ENCODE measurements around the gene ADAP1. TPM values are rescaled to one million over a fixed set of nuclear protein-coding genes. Genes with fewer than 3 reads are reported as not detected.

The ADAP1 gene
- total RNA-seq, 1 experiment from 2014 or later = 31.2 TPM

DNA sequence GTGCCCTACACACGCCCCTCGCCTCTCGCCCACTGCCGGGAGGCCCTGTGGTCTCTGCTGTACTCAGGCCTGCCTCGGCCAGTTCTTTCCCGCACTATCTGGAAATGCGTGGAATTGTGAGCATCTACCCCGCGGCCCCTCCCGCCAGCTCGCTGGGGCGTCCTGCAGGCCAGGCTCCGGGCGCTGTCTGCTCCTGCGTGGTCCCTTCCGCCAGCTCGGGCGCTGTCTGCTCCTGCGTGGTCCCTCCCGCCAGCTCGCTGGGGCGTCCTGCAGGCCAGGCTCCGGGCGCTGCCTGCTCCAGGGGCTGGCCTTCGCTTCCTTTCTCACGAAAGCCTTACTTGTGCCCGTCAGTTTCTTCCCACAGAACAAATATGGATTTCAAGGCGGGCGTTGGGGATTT, 63.2 kb downstream of the ADAP1 start:
- Histone ChIP-seq H3K9me2 (replicated peaks; ENCODE audit: low read length) (no peaks in the 10 kb centered on the region), H3F3A (ENCODE audit: low read length, unreplicated experiment) (no peaks in the 10 kb centered on the region), H3K4me3 (ENCODE audit: low read length) (no peak overlapping the region), H3K36me3 (ENCODE audit: low read depth, low read length) (peaks cover 8% of the 10 kb centered on the region; the same call in 1 of the 2 replicates), H3K4me1 (ENCODE audit: insufficient read depth, low read length) (no peaks in the 10 kb centered on the region), H3K9ac (ENCODE audit: low read length) (no peak overlapping the region), H3K79me2 (ENCODE audit: low read length) (peaks cover 20% of the 10 kb centered on the region), H4K20me1 (ENCODE audit: low read length) (no peaks in the 10 kb centered on the region), H3K4me2 (ENCODE audit: low read length) (no peak overlapping the region), H2AFZ (ENCODE audit: low read length) (no peak overlapping the region), H3K9me3 (ENCODE audit: low read length) (no peaks in the 10 kb centered on the region), H3K27me3 (ENCODE audit: low read length) (no peaks in the 10 kb centered on the region), H3K27ac (ENCODE audit: low read length) (no peak overlapping the region)
- CTCF ChIA-PET = no interaction called here
- no TSS peak for BruUV-seq (replicated peaks)
- intact Hi-C loops (cut with micrococcal nuclease) = no loop called here
- no peak for TF ChIP-seq EZH2phosphoT487 (IDR thresholded peaks at IDR 0.05; ENCODE audit: borderline replicate concordance, low read length)
- no peak for TF ChIP-seq EZH2 (IDR thresholded peaks at IDR 0.05; ENCODE audit: low read length, unreplicated experiment)
- TF ChIP-seq, protein P1, sequence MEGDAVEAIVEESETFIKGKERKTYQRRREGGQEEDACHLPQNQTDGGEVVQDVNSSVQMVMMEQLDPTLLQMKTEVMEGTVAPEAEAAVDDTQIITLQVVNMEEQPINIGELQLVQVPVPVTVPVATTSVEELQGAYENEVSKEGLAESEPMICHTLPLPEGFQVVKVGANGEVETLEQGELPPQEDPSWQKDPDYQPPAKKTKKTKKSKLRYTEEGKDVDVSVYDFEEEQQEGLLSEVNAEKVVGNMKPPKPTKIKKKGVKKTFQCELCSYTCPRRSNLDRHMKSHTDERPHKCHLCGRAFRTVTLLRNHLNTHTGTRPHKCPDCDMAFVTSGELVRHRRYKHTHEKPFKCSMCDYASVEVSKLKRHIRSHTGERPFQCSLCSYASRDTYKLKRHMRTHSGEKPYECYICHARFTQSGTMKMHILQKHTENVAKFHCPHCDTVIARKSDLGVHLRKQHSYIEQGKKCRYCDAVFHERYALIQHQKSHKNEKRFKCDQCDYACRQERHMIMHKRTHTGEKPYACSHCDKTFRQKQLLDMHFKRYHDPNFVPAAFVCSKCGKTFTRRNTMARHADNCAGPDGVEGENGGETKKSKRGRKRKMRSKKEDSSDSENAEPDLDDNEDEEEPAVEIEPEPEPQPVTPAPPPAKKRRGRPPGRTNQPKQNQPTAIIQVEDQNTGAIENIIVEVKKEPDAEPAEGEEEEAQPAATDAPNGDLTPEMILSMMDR (conservative IDR thresholded peaks at IDR 0.05; ENCODE audit: low read depth, low read length) = no peak
- no peak for ATAC-seq
- POLR2A ChIA-PET (ENCODE audit: unreplicated experiment) = no interaction called here
- no peak for DNase-seq

DNA sequence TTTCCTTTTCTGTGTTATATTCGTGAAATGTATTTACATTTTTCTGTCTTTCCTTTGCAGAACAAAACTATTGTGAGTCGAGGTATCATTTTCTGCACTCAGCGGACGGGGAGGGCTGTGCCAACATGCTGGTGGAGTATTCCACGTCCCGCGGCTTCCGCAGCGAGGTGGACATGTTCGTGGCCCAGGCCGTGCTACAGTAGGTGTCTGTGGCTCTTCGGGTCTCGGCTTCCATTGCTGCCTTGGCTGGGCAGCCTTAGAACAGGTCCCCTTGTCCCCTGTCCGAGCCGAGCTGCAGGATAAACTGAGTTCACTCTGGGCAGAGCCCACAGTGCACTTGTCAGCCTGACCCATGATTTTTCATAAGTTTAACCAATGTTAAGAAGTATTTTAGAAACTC, 63.6 kb downstream of the ADAP1 start:
- H3K4me1 ChIP-seq (ENCODE audit: insufficient read depth, low read length) = no peaks in the 10 kb centered on the region
- no peak for ATAC-seq
- no TSS peak for BruUV-seq (replicated peaks)

DNA sequence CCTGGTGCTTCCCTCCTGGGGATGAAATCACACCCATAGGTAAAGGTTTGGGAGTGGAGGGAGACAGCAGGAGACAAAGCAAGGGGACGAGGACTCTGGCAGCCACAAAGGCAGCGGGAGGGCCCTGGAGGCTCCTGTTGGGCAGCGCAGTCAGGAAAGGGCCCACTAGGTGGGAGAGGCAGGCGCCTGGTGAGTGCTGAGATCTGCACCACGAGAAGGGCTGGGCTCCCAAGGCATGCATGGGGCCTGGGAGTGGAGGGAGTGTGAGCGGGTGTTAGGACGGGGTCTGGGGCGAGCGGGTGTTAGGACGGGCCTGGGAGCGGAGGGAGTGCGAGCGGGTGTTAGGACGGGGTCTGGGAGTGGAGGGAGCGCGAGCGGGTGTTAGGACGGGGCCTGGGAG, 65.1 kb downstream of the ADAP1 start:
- no peak overlapping the region for H3K4me3 ChIP-seq (ENCODE audit: low read length)
- no peaks in the 10 kb centered on the region for H3K9me3 ChIP-seq (ENCODE audit: low read length)
- no peak overlapping the region for H3K4me2 ChIP-seq (ENCODE audit: low read length)
- H3K9me2 ChIP-seq (replicated peaks; ENCODE audit: low read length) = no peaks in the 10 kb centered on the region
- CTCF ChIA-PET = no interaction called here
- peaks cover 4% of the 10 kb centered on the region; the same call in 1 of the 2 replicates for H4K20me1 ChIP-seq (ENCODE audit: low read length)
- no peak overlapping the region for H2AFZ ChIP-seq (ENCODE audit: low read length)
- no peaks in the 10 kb centered on the region for H3K4me1 ChIP-seq (ENCODE audit: insufficient read depth, low read length)
- BruUV-seq (replicated peaks) = no TSS peak
- POLR2A ChIA-PET (ENCODE audit: unreplicated experiment) = no interaction called here
- no peak for ATAC-seq
- H3K27me3 ChIP-seq (ENCODE audit: low read length) = no peaks in the 10 kb centered on the region
- no peak for DNase-seq
- peaks cover 8% of the 10 kb centered on the region; the same call in 1 of the 2 replicates for H3K36me3 ChIP-seq (ENCODE audit: low read depth, low read length)
- TF ChIP-seq, protein P1 (conservative IDR thresholded peaks at IDR 0.05; ENCODE audit: low read depth, low read length) = no peak
- TF ChIP-seq EZH2 (IDR thresholded peaks at IDR 0.05; ENCODE audit: low read length, unreplicated experiment) = no peak
- TF ChIP-seq EZH2phosphoT487 (IDR thresholded peaks at IDR 0.05; ENCODE audit: borderline replicate concordance, low read length) = no peak
- intact Hi-C loops (cut with micrococcal nuclease) = no loop called here
- H3K9ac ChIP-seq (ENCODE audit: low read length) = no peak overlapping the region
- H3K79me2 ChIP-seq (ENCODE audit: low read length) = peaks cover 39% of the 10 kb centered on the region
- H3K27ac ChIP-seq (ENCODE audit: low read length) = no peak overlapping the region
- H3F3A ChIP-seq (ENCODE audit: low read length, unreplicated experiment) = no peaks in the 10 kb centered on the region

More for the DNA sequence above, 63.6 kb downstream of the ADAP1 start:
- Histone ChIP-seq H3K36me3 (ENCODE audit: low read depth, low read length) (peaks cover 8% of the 10 kb centered on the region; the same call in 1 of the 2 replicates), H3K79me2 (ENCODE audit: low read length) (peaks cover 25% of the 10 kb centered on the region), H3K9ac (ENCODE audit: low read length) (no peak overlapping the region), H3K27ac (ENCODE audit: low read length) (no peak overlapping the region), H3K9me2 (replicated peaks; ENCODE audit: low read length) (no peaks in the 10 kb centered on the region), H3F3A (ENCODE audit: low read length, unreplicated experiment) (no peaks in the 10 kb centered on the region), H3K9me3 (ENCODE audit: low read length) (no peaks in the 10 kb centered on the region), H3K4me3 (ENCODE audit: low read length) (no peak overlapping the region), H4K20me1 (ENCODE audit: low read length) (no peaks in the 10 kb centered on the region), H3K4me2 (ENCODE audit: low read length) (no peak overlapping the region), H2AFZ (ENCODE audit: low read length) (no peak overlapping the region), H3K27me3 (ENCODE audit: low read length) (no peaks in the 10 kb centered on the region)
- DNase-seq = no peak
- CTCF ChIA-PET = no interaction called here
- TF ChIP-seq, protein P1 (conservative IDR thresholded peaks at IDR 0.05; ENCODE audit: low read depth, low read length) = no peak
- TF ChIP-seq EZH2phosphoT487 (IDR thresholded peaks at IDR 0.05; ENCODE audit: borderline replicate concordance, low read length) (no peak), EZH2 (IDR thresholded peaks at IDR 0.05; ENCODE audit: low read length, unreplicated experiment) (no peak)
- intact Hi-C loops (cut with micrococcal nuclease) = no loop called here
- POLR2A ChIA-PET (ENCODE audit: unreplicated experiment) = interaction anchor here (0.6 kb wide), 1 partner anchor 83 kb away, joined by 4 read pairs; no protein-coding TSS in a partner anchor

Data from PC-3 (cell line).